ENCODE data around the gene CLASRP. TPM values are rescaled to one million over a fixed set of nuclear protein-coding genes. Genes with fewer than 3 reads are reported as not detected.

CLASRP gene
- total RNA-seq, 2 donors from 2014 or later = 40.2 to 64.9 TPM

- Histone ChIP-seq H3K27me3 (no peaks in the 10 kb centered on the region), H3K4me1 (peaks cover 6% of the 10 kb centered on the region), H3K4me3 (no peak overlapping the region), H3K9me3 (no peaks in the 10 kb centered on the region), H3K27ac (no peak overlapping the region), H3K36me3 (replicated peaks in 1 of 2; ENCODE audit: insufficient read depth in 1 of 2, low read depth in 2 of 2) (peaks cover 4 to 21% of the 10 kb centered on the region in 2 donors)
- 83 to 94% methylated on average over 5 of the region's 6 CpGs for WGBS, 2 donors
- no peak for TF ChIP-seq POLR2A (IDR thresholded peaks at IDR 0.05)
- ATAC-seq (no peak), DNase-seq (no peak)
- intact Hi-C loops (cut with DNase I) = no loop called here
These were observed 31.4 kb downstream of the CLASRP start for GRCh38 chr19:45070214-45070613.

- DNase-seq (no peak), ATAC-seq (no peak)
- Histone ChIP-seq H3K4me1 (peaks cover 12% of the 10 kb centered on the region), H3K9me3 (no peaks in the 10 kb centered on the region), H3K27me3 (no peaks in the 10 kb centered on the region), H3K27ac (no peak overlapping the region), H3K36me3 (replicated peaks in 1 of 2; ENCODE audit: insufficient read depth in 1 of 2, low read depth in 2 of 2) (peaks cover 4 to 19% of the 10 kb centered on the region in 2 donors), H3K4me3 (no peak overlapping the region)
- intact Hi-C loops (cut with DNase I) = no loop called here
- TF ChIP-seq CTCF (IDR thresholded peaks at IDR 0.05) (no peak), POLR2A (IDR thresholded peaks at IDR 0.05) (no peak)
- 91% methylated on average over 8 to 17 of the region's 19 CpGs for WGBS, 2 donors
These were observed 32.2 kb downstream of the CLASRP start for GRCh38 chr19:45070861-45071544.

GRCh38 chr19:45071545-45071938, 32.7 kb downstream of the CLASRP start:
- intact Hi-C loops (cut with DNase I) = no loop called here
- Histone ChIP-seq H3K27ac (no peak overlapping the region), H3K27me3 (no peaks in the 10 kb centered on the region), H3K4me1 (peaks cover 17% of the 10 kb centered on the region), H3K4me3 (no peak overlapping the region), H3K36me3 (replicated peaks in 1 of 2; ENCODE audit: insufficient read depth in 1 of 2, low read depth in 2 of 2) (peaks cover 4 to 19% of the 10 kb centered on the region in 2 donors), H3K9me3 (no peaks in the 10 kb centered on the region)
- ATAC-seq (no peak), DNase-seq (no peak)
- no peak for TF ChIP-seq CTCF (IDR thresholded peaks at IDR 0.05)
- no peak for TF ChIP-seq POLR2A (IDR thresholded peaks at IDR 0.05)
- 84 to 94% methylated on average over 10 to 15 of the region's 25 CpGs for WGBS, 2 donors

GRCh38 chr19:45071969-45072790, 33.3 kb downstream of the CLASRP start:
- DNase-seq = no peak
- ATAC-seq = no peak
- WGBS, 2 donors = 87 to 96% methylated on average over 10 to 28 of the region's 34 CpGs
- H3K4me3 ChIP-seq = no peak overlapping the region
- no peaks in the 10 kb centered on the region for H3K27me3 ChIP-seq
- intact Hi-C loops (cut with DNase I) = no loop called here
- peaks cover 4 to 19% of the 10 kb centered on the region in 2 donors for H3K36me3 ChIP-seq (replicated peaks in 1 of 2; ENCODE audit: insufficient read depth in 1 of 2, low read depth in 2 of 2)
- H3K27ac ChIP-seq = no peak overlapping the region
- peaks cover 22% of the 10 kb centered on the region for H3K4me1 ChIP-seq
- H3K9me3 ChIP-seq = no peaks in the 10 kb centered on the region
- TF ChIP-seq POLR2A (IDR thresholded peaks at IDR 0.05) (no peak), CTCF (IDR thresholded peaks at IDR 0.05) (no peak)

- Histone ChIP-seq H3K4me3 (no peak overlapping the region), H3K27me3 (no peaks in the 10 kb centered on the region), H3K27ac (peak overlapping the region in 2 of 4 donors; percentile 17 to 65), H3K9me3 (no peaks in the 10 kb centered on the region), H3K36me3 (replicated peaks in 1 of 2; ENCODE audit: insufficient read depth in 1 of 2, low read depth in 2 of 2) (peaks cover under 1 to 8% of the 10 kb centered on the region in 2 donors), H3K4me1 (peaks cover 31% of the 10 kb centered on the region)
- TF ChIP-seq POLR2A (IDR thresholded peaks at IDR 0.05) = no peak
- TF ChIP-seq CTCF (IDR thresholded peaks at IDR 0.05) = no peak
- intact Hi-C loops (cut with DNase I) = no loop called here
- ATAC-seq (no peak), DNase-seq (no peak)
- 61 to 85% methylated on average over 5 to 11 of the region's 11 CpGs for WGBS, 2 donors
These were observed 36.0 kb downstream of the CLASRP start for GRCh38 chr19:45074744-45075300.
